ENCODE measurements around the gene ZNF562.
"Not testable (repeated sequence)": the region's sequence is repeated elsewhere in the genome, so short reads cannot be mapped to it uniquely, and the experiment has no call there.

Gene ZNF562

DNA sequence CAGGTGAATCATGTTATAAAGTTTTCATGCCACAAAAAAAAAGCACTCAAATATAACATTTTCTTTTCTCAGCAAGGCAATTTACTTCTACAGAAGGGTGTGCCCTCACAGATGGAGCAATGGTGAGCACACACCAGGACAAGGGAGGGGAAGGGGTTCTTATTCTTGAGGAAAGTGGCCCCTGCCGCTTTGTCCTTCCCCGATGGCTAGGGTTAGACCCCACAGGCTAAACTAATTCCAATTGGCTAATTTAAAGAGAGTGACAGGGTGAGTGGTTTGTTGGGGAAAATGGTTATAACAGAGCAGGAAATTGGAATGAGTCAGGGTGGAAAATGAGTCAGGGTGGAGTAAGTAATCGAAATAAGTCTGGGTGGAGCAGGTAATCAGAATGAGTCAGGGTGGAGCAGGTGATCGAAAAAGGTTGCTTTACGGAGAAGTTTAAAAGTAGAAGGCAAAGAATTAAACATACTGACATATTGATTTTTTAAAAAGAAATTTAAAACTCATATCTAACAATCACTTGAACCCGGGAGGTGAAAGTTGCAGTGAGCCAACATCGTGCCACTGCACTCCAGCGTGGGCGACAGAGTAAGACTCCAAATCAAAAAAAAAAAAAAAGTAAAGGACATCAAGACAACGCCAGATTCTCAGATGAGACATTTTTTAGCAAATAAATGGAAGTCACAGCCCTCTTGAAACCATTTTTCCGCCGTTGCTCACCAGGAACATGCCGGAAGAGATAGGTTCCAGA is 813 bp downstream of the ZNF562 start:
- H3K4me3 ChIP-seq (ENCODE audit: low read length) = peak overlapping the region; percentile 70
- peak overlapping the region; percentile 80 for H3K9ac ChIP-seq (ENCODE audit: low read length)
- no peaks in the 10 kb centered on the region for H3K4me1 ChIP-seq (ENCODE audit: control insufficient read depth, insufficient read depth, low read length)
- peaks cover 17% of the 10 kb centered on the region for H3K9me3 ChIP-seq (ENCODE audit: control insufficient read depth, low read length)
- no peaks in the 10 kb centered on the region for H3K36me3 ChIP-seq (ENCODE audit: control insufficient read depth, insufficient read depth, low read length)
- no peaks in the 10 kb centered on the region for H3K27me3 ChIP-seq (ENCODE audit: control insufficient read depth, insufficient read depth, low read length)

DNA sequence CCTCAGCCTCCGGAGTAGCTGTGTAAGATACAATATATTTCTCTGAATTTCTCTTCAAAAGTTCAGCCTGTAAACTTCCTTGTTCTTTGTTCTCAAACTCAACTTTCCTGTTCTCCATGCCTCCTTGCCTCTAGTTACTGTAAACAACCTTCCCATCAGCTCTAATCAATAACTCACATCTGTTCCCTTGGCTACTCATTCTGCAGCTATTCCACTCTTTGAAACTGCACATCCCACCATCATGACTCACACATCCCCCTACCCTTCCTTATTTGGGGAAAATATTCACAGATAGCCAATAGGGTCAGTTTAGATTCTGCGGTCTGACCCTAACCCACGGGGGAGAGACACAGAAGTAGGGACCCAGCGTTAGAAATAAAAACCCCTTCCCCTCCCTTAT is 2.0 kb downstream of the ZNF562 start:
- no peaks in the 10 kb centered on the region for H3K27me3 ChIP-seq (ENCODE audit: control insufficient read depth, insufficient read depth, low read length)
- H3K36me3 ChIP-seq (ENCODE audit: control insufficient read depth, insufficient read depth, low read length) = no peaks in the 10 kb centered on the region
- no peak overlapping the region for H3K4me3 ChIP-seq (ENCODE audit: low read length)
- no peak overlapping the region for H3K9ac ChIP-seq (ENCODE audit: low read length)
- peaks cover 17% of the 10 kb centered on the region for H3K9me3 ChIP-seq (ENCODE audit: control insufficient read depth, low read length)
- no peaks in the 10 kb centered on the region for H3K4me1 ChIP-seq (ENCODE audit: control insufficient read depth, insufficient read depth, low read length)

GRCh38 chr19:9671655-9672054 is 3.2 kb downstream of the ZNF562 start:
- H3K4me1 ChIP-seq (ENCODE audit: control insufficient read depth, insufficient read depth, low read length) = no peaks in the 10 kb centered on the region
- no peaks in the 10 kb centered on the region for H3K27me3 ChIP-seq (ENCODE audit: control insufficient read depth, insufficient read depth, low read length)
- peaks cover 17% of the 10 kb centered on the region for H3K9me3 ChIP-seq (ENCODE audit: control insufficient read depth, low read length)
- no peak overlapping the region for H3K9ac ChIP-seq (ENCODE audit: low read length)
- H3K4me3 ChIP-seq (ENCODE audit: low read length) = no peak overlapping the region
- H3K36me3 ChIP-seq (ENCODE audit: control insufficient read depth, insufficient read depth, low read length) = no peaks in the 10 kb centered on the region

GRCh38 chr19:9668544-9668943 is 6.4 kb downstream of the ZNF562 start:
- Histone ChIP-seq H3K36me3 (ENCODE audit: control insufficient read depth, insufficient read depth, low read length) (no peaks in the 10 kb centered on the region), H3K4me3 (ENCODE audit: low read length) (no peak overlapping the region), H3K27me3 (ENCODE audit: control insufficient read depth, insufficient read depth, low read length) (no peaks in the 10 kb centered on the region), H3K9me3 (ENCODE audit: control insufficient read depth, low read length) (peaks cover 12% of the 10 kb centered on the region), H3K4me1 (ENCODE audit: control insufficient read depth, insufficient read depth, low read length) (no peaks in the 10 kb centered on the region), H3K9ac (ENCODE audit: low read length) (no peak overlapping the region)

- Histone ChIP-seq H3K4me1 (ENCODE audit: control insufficient read depth, insufficient read depth, low read length) (no peaks in the 10 kb centered on the region), H3K4me3 (ENCODE audit: low read length) (no peak overlapping the region), H3K36me3 (ENCODE audit: control insufficient read depth, insufficient read depth, low read length) (no peaks in the 10 kb centered on the region), H3K9me3 (ENCODE audit: control insufficient read depth, low read length) (peaks cover 6% of the 10 kb centered on the region), H3K27me3 (ENCODE audit: control insufficient read depth, insufficient read depth, low read length) (no peaks in the 10 kb centered on the region), H3K9ac (ENCODE audit: low read length) (no peak overlapping the region)
These were observed 7.0 kb downstream of the ZNF562 start for GRCh38 chr19:9667898-9668297.

- no peak overlapping the region for H3K4me3 ChIP-seq (ENCODE audit: low read length)
- no peak overlapping the region for H3K9ac ChIP-seq (ENCODE audit: low read length)
- H3K9me3 ChIP-seq (ENCODE audit: control insufficient read depth, low read length) = peaks cover 6% of the 10 kb centered on the region
- H3K36me3 ChIP-seq (ENCODE audit: control insufficient read depth, insufficient read depth, low read length) = peaks cover 5% of the 10 kb centered on the region
- H3K27me3 ChIP-seq (ENCODE audit: control insufficient read depth, insufficient read depth, low read length) = no peaks in the 10 kb centered on the region
- H3K4me1 ChIP-seq (ENCODE audit: control insufficient read depth, insufficient read depth, low read length) = no peaks in the 10 kb centered on the region
These were observed 16.1 kb downstream of the ZNF562 start for GRCh38 chr19:9658769-9659168.

GRCh38 chr19:9653066-9653555 is 21.8 kb downstream of the ZNF562 start:
- Histone ChIP-seq H3K36me3 (ENCODE audit: control insufficient read depth, insufficient read depth, low read length) (peaks cover 31% of the 10 kb centered on the region), H3K9me3 (ENCODE audit: control insufficient read depth, low read length) (peaks cover 11% of the 10 kb centered on the region)
- H3K27me3 ChIP-seq (ENCODE audit: control insufficient read depth, insufficient read depth, low read length); H3K9ac ChIP-seq (ENCODE audit: low read length); H3K4me1 ChIP-seq (ENCODE audit: control insufficient read depth, insufficient read depth, low read length); H3K4me3 ChIP-seq (ENCODE audit: low read length): not testable (repeated sequence)

DNA sequence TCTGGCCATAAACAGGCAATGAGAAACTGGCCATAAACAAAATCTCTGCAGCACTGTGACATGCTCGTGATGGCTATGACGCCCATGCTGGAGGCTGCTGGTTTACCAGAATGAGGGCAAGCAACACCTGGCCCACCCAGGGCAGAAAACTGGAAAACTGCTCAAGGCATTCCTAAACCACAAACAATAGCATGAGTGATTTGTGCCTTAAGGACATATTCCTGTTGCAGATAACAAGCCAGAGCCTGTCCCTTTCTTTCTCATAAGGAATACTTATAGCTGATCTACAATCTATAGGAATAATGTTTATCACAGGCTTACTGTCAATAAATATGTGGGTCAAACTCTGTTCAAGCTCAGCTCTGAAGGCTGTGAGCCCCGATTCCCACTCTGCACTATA is 23.4 kb downstream of the ZNF562 start:
- H3K9me3 ChIP-seq (ENCODE audit: control insufficient read depth, low read length) = peaks cover 11% of the 10 kb centered on the region
- not testable (repeated sequence) for H3K9ac ChIP-seq (ENCODE audit: low read length); H3K4me1 ChIP-seq (ENCODE audit: control insufficient read depth, insufficient read depth, low read length); H3K27me3 ChIP-seq (ENCODE audit: control insufficient read depth, insufficient read depth, low read length); H3K4me3 ChIP-seq (ENCODE audit: low read length)
- H3K36me3 ChIP-seq (ENCODE audit: control insufficient read depth, insufficient read depth, low read length) = peaks cover 31% of the 10 kb centered on the region

DNA sequence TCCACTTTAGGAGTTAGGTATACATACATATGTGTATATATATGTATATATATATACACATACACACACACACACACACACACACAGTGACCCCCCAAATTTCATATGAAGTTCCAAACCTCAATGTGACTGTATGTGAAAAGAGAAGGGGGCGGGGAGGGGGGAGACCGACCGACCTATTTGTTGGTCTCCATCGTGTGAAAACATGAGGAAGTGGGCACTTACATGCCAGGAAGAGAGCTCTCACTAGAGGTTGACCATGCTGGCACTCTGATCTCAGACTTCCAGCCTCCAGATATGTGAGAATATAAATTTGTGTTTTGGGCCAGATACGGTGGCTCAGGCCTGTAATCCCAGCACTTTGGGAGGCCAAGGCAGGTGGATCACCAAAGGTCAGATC is 24.6 kb downstream of the ZNF562 start:
- Histone ChIP-seq H3K27me3 (ENCODE audit: control insufficient read depth, insufficient read depth, low read length) (no peaks in the 10 kb centered on the region), H3K4me1 (ENCODE audit: control insufficient read depth, insufficient read depth, low read length) (no peaks in the 10 kb centered on the region), H3K36me3 (ENCODE audit: control insufficient read depth, insufficient read depth, low read length) (peaks cover 26% of the 10 kb centered on the region), H3K9me3 (ENCODE audit: control insufficient read depth, low read length) (peaks cover 11% of the 10 kb centered on the region), H3K9ac (ENCODE audit: low read length) (no peak overlapping the region), H3K4me3 (ENCODE audit: low read length) (no peak overlapping the region)

- no peaks in the 10 kb centered on the region for H3K36me3 ChIP-seq (ENCODE audit: control insufficient read depth, insufficient read depth, low read length)
- H3K4me3 ChIP-seq (ENCODE audit: low read length) = no peak overlapping the region
- H3K27me3 ChIP-seq (ENCODE audit: control insufficient read depth, insufficient read depth, low read length) = no peaks in the 10 kb centered on the region
- H3K4me1 ChIP-seq (ENCODE audit: control insufficient read depth, insufficient read depth, low read length) = no peaks in the 10 kb centered on the region
- H3K9ac ChIP-seq (ENCODE audit: low read length) = no peak overlapping the region
- peaks cover 7% of the 10 kb centered on the region for H3K9me3 ChIP-seq (ENCODE audit: control insufficient read depth, low read length)
These were observed 29.4 kb downstream of the ZNF562 start for GRCh38 chr19:9645472-9645871.

GRCh38 chr19:9644472-9644871 is 30.4 kb downstream of the ZNF562 start:
- no peaks in the 10 kb centered on the region for H3K36me3 ChIP-seq (ENCODE audit: control insufficient read depth, insufficient read depth, low read length)
- H3K9me3 ChIP-seq (ENCODE audit: control insufficient read depth, low read length) = peaks cover 7% of the 10 kb centered on the region
- no peaks in the 10 kb centered on the region for H3K27me3 ChIP-seq (ENCODE audit: control insufficient read depth, insufficient read depth, low read length)
- H3K4me1 ChIP-seq (ENCODE audit: control insufficient read depth, insufficient read depth, low read length) = no peaks in the 10 kb centered on the region
- no peak overlapping the region for H3K4me3 ChIP-seq (ENCODE audit: low read length)
- no peak overlapping the region for H3K9ac ChIP-seq (ENCODE audit: low read length)

GRCh38 chr19:9641810-9642209 is 33.1 kb downstream of the ZNF562 start:
- H3K9me3 ChIP-seq (ENCODE audit: control insufficient read depth, low read length) = peaks cover 7% of the 10 kb centered on the region
- no peak overlapping the region for H3K4me3 ChIP-seq (ENCODE audit: low read length)
- no peaks in the 10 kb centered on the region for H3K4me1 ChIP-seq (ENCODE audit: control insufficient read depth, insufficient read depth, low read length)
- no peaks in the 10 kb centered on the region for H3K27me3 ChIP-seq (ENCODE audit: control insufficient read depth, insufficient read depth, low read length)
- H3K36me3 ChIP-seq (ENCODE audit: control insufficient read depth, insufficient read depth, low read length) = no peaks in the 10 kb centered on the region
- no peak overlapping the region for H3K9ac ChIP-seq (ENCODE audit: low read length)

DNA sequence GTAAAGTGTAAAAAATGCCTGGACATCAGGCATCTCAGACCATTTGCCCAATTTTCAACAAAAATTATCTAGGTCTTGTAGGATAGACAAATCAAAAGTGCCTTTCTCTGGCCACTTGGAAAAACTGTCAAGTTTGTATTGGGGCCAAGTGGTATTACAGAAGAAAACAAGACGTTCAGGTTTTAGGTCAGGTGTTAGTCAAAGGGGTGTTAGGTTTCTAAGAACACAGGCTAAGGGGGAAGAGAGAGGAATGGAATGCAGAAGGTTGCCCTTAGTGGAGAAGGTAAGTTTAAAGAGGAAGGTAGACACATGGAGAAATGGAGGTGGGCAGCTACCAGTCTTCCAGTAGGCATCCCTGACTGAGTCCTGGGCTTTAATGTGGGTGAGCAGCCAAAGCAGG is 33.9 kb downstream of the ZNF562 start:
- H3K9ac ChIP-seq (ENCODE audit: low read length) = no peak overlapping the region
- H3K4me1 ChIP-seq (ENCODE audit: control insufficient read depth, insufficient read depth, low read length) = no peaks in the 10 kb centered on the region
- no peak overlapping the region for H3K4me3 ChIP-seq (ENCODE audit: low read length)
- H3K36me3 ChIP-seq (ENCODE audit: control insufficient read depth, insufficient read depth, low read length) = no peaks in the 10 kb centered on the region
- no peaks in the 10 kb centered on the region for H3K27me3 ChIP-seq (ENCODE audit: control insufficient read depth, insufficient read depth, low read length)
- peaks cover 7% of the 10 kb centered on the region for H3K9me3 ChIP-seq (ENCODE audit: control insufficient read depth, low read length)
